D721Med (cell line): ENCODE measurements around the gene FAM81A.

ENCODE experiments used
- DNase-seq: peaks from one replicate; pipeline ENCODE4 v3.0.0; 2011; ENCODE audit warnings: low spot score; ENCODE audit not compliant: insufficient read length
- FAIRE-seq: peaks from 2 replicates; lab custom pipeline; 2011; peaks lifted over from hg19 to GRCh38; lab: Jason Lieb, UNC
- CTCF ChIP-seq: IDR thresholded peaks from 2 replicates; pipeline ENCODE4 v1.5.1; 2012; ENCODE audit warnings: mild to moderate bottlenecking, control low read depth; ENCODE audit not compliant: insufficient read depth; ENCODE audit errors: missing control alignments

FAM81A gene

DNA sequence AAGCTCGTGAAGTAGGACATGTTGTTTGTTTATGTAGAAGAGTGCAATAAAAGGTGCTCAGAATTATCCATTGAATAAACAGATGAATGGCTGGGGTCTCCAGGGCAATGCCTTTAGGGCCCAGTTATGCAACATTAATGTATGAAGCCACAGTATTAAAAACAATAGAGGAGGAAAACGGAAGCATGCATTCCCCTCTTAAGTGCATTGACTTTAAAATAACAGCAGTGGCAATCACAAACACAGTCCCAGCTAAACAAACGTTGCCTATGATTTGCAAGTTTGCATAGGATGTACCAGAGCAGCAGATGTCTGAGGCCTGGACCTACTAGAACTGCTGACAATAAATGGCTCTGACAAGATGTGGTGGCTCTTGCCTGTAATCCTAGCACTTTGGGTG, 113.0 kb downstream of the FAM81A start:
- no peak for TF ChIP-seq CTCF
- DNase-seq (no peak), FAIRE-seq (no peak)

GRCh38 chr15:59553879-59554735, 116.1 kb downstream of the FAM81A start:
- FAIRE-seq (no peak), DNase-seq (no peak)
- TF ChIP-seq CTCF = no peak

DNA sequence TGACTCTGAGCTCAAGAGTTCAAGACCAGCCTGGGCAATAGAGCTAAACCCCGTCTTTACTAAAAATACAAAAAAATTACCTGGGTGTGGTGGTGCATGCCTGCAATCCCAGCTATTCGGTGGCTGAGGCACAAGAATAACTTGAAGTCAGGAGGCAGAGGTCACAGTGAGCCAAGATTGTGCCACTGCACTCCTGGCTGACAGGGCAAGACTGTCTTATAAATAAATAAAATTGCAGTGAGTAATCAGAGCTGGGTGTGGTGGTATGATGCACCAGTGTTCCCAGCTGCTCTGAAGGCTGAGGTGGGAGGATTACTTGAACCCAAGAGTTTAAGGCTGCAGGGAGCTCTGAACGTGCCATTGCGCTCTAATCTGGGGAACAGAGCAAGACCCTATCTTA, 117.7 kb downstream of the FAM81A start:
- no peak for DNase-seq
- no peak for TF ChIP-seq CTCF
- no peak for FAIRE-seq

DNA sequence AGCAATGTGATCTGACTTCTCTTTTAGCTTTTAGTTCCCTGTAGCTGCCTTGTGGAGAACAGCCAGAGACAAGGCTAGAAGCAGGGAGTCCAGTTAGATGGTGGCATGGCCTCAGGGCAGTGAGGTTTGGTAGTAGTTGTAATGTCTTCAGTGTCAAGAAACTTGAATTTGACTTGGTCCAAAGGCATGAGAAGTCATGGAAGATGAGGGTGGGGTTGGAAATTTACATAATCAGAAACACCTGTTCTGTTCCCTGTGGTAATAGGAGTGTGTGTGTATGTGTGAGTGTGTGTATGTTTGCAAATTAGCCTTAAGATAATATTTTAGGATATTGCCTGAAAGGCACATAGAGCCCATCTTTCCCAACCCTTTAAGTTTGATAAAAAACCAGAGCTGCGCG, 118.4 kb downstream of the FAM81A start:
- FAIRE-seq (no peak), DNase-seq (no peak)

GRCh38 chr15:59557581-59557980, 119.6 kb downstream of the FAM81A start:
- DNase-seq (no peak), FAIRE-seq (no peak)
- TF ChIP-seq CTCF = no peak

More for the DNA sequence above, 118.4 kb downstream of the FAM81A start:
- TF ChIP-seq CTCF = no peak

- no peak for FAIRE-seq
- no peak for TF ChIP-seq CTCF
- DNase-seq = no peak
These were observed 120.9 kb downstream of the FAM81A start for GRCh38 chr15:59558851-59559250.

- no peak for FAIRE-seq
- no peak for DNase-seq
- no peak for TF ChIP-seq CTCF
These were observed 123.6 kb downstream of the FAM81A start for GRCh38 chr15:59561547-59561946.
